Panc1 (cell line): ENCODE results near the gene MTCH1. TPM values are rescaled to one million over a fixed set of nuclear protein-coding genes. Genes with fewer than 3 reads are reported as not detected.

Experiments used
- ATAC-seq: fragments of 200-7000 bp; cut with Tn5 transposase; 2 replicates; pipeline ENCODE4 v1.9.1; 2020; ENCODE audit warnings: mild to moderate bottlenecking, moderate library complexity
- BruUV-seq: library from RNA; stranded (reverse); fragments of 400-500 nt; replicated peaks from 2 replicates; lab custom pipeline; 2021; lab: Mats Ljungman, UMichigan
- CTCF ChIA-PET: fragments of 300-600 bp; sonication (Branson Sonifier 250); formaldehyde crosslinking; loops from one replicate; lab custom pipeline; 2022; ENCODE audit warnings: antibody characterized with exemption; lab: Charles Lee
- POLR2A ChIA-PET: fragments of 300-600 bp; sonication (Branson Sonifier 250); formaldehyde crosslinking; loops from one replicate; lab custom pipeline; 2022; ENCODE audit warnings: antibody characterized with exemption; lab: Charles Lee
- DNase-seq: peaks from one replicate; pipeline ENCODE4 v3.0.0-alpha.2; 2010; ENCODE audit warnings: low read depth, low spot score
- H3K27ac ChIP-seq: 2 replicates; pipeline ENCODE4 v1.5.1; 2011; ENCODE audit warnings: mild to moderate bottlenecking, low read length, inconsistent platforms
- H3K27me3 ChIP-seq: fragments of 200-500 bp; sonication (Bioruptor generic); 2 replicates; pipeline ENCODE4 v1.6.0; 2014; ENCODE audit warnings: low read length, inconsistent platforms; ENCODE audit not compliant: control insufficient read depth, insufficient read depth
- H3K36me3 ChIP-seq: fragments of 200-500 bp; sonication (Bioruptor generic); 2 replicates; pipeline ENCODE4 v1.5.1; 2014; ENCODE audit warnings: inconsistent platforms, mild to moderate bottlenecking, low read length, moderate library complexity; ENCODE audit not compliant: control insufficient read depth, insufficient read depth
- H3K4me1 ChIP-seq: 2 replicates; pipeline ENCODE4 v1.5.1; 2011; ENCODE audit warnings: inconsistent platforms, mild to moderate bottlenecking, low read length, moderate library complexity; ENCODE audit not compliant: control insufficient read depth, insufficient read depth
- H3K4me3 ChIP-seq, 2 experiments: 2 replicates each; pipeline ENCODE4 v1.5.1; 2011 to 2012; ENCODE audit warnings: low read depth in 2 of 2, low read length in 2 of 2, mild to moderate bottlenecking in 2 of 2, inconsistent platforms in 1 of 2, moderate library complexity in 1 of 2
- H3K9me3 ChIP-seq: fragments of 200-500 bp; sonication (Bioruptor generic); 2 replicates; pipeline ENCODE4 v1.5.1; 2014; ENCODE audit warnings: low read depth, mild to moderate bottlenecking, inconsistent platforms, low read length, moderate library complexity; ENCODE audit not compliant: control insufficient read depth, insufficient read depth
- POLR2AphosphoS5 ChIP-seq: IDR thresholded peaks from 2 replicates; pipeline ENCODE4 v1.6.1; 2012; ENCODE audit warnings: mild to moderate bottlenecking, low read depth, low read length, moderate library complexity
- SIN3A ChIP-seq: IDR thresholded peaks from 2 replicates; pipeline ENCODE4 v1.6.1; 2012; ENCODE audit warnings: low read depth, mild to moderate bottlenecking, low read length, moderate library complexity, borderline replicate concordance; ENCODE audit not compliant: insufficient read depth
- TCF7L2 ChIP-seq: IDR thresholded peaks from 2 replicates; pipeline ENCODE4 v1.6.1; 2011; ENCODE audit warnings: mild to moderate bottlenecking, low read depth, low read length, inconsistent platforms
- in situ Hi-C: cut with HindIII; loops from 2 replicates; pipeline ENCODE4 v1.10.0; 2016; ENCODE audit warnings: low sequenced_read_pairs, low pct_unique_long_range_greater_than_20kb
- intact Hi-C: fragments of 100-400 bp; cut with micrococcal nuclease; formaldehyde crosslinking; loops from one replicate; pipeline ENCODE4 v1.10.0; 2022; ENCODE audit not compliant: unreplicated experiment
- total RNA-seq: library from RNA; stranded (reverse); gene quantifications from one replicate; pipeline ENCODE4 v1.2.1, GENCODE V29; 2021; ENCODE audit not compliant: unreplicated experiment
- TF ChIP-seq, protein P1 (sequence below), 2 experiments: IDR thresholded peaks; 2 replicates each; pipeline ENCODE4 v1.6.1; 2011 to 2012; ENCODE audit warnings: low read depth in 2 of 2, control low read depth in 1 of 2, low read length in 1 of 2, mild to moderate bottlenecking in 1 of 2, moderate library complexity in 1 of 2; ENCODE audit not compliant: insufficient read depth in 1 of 2
- TF ChIP-seq, protein P2 (sequence below): fragments of 450-650 bp; IDR thresholded peaks from 2 replicates; pipeline ENCODE4 v1.5.1; 2017; ENCODE audit warnings: mild to moderate bottlenecking

The MTCH1 gene
- total RNA-seq, 1 experiment from 2014 or later, result 223 TPM

DNA sequence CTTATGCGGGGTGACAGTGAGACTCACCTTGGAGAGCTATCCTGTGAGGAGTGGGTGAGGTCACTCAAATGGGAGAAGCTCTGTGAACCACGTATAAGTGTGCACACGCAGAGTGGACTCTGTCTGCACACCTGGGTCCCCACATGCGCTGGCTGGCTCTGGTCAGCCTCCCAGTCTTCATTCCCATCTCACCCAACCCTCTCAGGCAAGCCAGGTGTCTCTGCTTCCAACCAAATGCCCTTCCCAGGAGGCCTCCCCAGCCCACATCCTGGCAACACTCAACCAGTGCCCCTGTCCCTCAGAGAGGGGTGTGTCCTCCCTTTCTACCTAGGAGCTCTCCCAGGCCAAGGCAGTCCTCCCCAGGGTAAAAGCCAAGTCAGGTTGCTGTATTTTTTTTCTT, 39.5 kb downstream of the MTCH1 start:
- ChIA-PET CTCF (no interaction called here), POLR2A (no interaction called here)
- H3K9me3 ChIP-seq, result no peaks in the 10 kb centered on the region
- in situ Hi-C loops, result no loop called here
- no peak overlapping the region for H3K4me3 ChIP-seq
- TF ChIP-seq SIN3A (no peak), TCF7L2 (no peak), POLR2AphosphoS5 (no peak)
- TF ChIP-seq, protein P1, sequence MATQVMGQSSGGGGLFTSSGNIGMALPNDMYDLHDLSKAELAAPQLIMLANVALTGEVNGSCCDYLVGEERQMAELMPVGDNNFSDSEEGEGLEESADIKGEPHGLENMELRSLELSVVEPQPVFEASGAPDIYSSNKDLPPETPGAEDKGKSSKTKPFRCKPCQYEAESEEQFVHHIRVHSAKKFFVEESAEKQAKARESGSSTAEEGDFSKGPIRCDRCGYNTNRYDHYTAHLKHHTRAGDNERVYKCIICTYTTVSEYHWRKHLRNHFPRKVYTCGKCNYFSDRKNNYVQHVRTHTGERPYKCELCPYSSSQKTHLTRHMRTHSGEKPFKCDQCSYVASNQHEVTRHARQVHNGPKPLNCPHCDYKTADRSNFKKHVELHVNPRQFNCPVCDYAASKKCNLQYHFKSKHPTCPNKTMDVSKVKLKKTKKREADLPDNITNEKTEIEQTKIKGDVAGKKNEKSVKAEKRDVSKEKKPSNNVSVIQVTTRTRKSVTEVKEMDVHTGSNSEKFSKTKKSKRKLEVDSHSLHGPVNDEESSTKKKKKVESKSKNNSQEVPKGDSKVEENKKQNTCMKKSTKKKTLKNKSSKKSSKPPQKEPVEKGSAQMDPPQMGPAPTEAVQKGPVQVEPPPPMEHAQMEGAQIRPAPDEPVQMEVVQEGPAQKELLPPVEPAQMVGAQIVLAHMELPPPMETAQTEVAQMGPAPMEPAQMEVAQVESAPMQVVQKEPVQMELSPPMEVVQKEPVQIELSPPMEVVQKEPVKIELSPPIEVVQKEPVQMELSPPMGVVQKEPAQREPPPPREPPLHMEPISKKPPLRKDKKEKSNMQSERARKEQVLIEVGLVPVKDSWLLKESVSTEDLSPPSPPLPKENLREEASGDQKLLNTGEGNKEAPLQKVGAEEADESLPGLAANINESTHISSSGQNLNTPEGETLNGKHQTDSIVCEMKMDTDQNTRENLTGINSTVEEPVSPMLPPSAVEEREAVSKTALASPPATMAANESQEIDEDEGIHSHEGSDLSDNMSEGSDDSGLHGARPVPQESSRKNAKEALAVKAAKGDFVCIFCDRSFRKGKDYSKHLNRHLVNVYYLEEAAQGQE (IDR thresholded peaks at IDR 0.05; ENCODE audit: insufficient read depth in 1 of 2, low read depth in 2 of 2, low read length in 1 of 2), result no peak
- TF ChIP-seq, protein P2, sequence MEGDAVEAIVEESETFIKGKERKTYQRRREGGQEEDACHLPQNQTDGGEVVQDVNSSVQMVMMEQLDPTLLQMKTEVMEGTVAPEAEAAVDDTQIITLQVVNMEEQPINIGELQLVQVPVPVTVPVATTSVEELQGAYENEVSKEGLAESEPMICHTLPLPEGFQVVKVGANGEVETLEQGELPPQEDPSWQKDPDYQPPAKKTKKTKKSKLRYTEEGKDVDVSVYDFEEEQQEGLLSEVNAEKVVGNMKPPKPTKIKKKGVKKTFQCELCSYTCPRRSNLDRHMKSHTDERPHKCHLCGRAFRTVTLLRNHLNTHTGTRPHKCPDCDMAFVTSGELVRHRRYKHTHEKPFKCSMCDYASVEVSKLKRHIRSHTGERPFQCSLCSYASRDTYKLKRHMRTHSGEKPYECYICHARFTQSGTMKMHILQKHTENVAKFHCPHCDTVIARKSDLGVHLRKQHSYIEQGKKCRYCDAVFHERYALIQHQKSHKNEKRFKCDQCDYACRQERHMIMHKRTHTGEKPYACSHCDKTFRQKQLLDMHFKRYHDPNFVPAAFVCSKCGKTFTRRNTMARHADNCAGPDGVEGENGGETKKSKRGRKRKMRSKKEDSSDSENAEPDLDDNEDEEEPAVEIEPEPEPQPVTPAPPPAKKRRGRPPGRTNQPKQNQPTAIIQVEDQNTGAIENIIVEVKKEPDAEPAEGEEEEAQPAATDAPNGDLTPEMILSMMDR, result no peak
- BruUV-seq, result no TSS peak
- intact Hi-C loops, result no loop called here
- H3K36me3 ChIP-seq, result no peaks in the 10 kb centered on the region
- no peaks in the 10 kb centered on the region for H3K27me3 ChIP-seq
- DNase-seq, result no peak
- no peak for ATAC-seq
- peaks cover 5% of the 10 kb centered on the region; the same call in 1 of the 2 replicates for H3K4me1 ChIP-seq
- no peak overlapping the region for H3K27ac ChIP-seq

DNA sequence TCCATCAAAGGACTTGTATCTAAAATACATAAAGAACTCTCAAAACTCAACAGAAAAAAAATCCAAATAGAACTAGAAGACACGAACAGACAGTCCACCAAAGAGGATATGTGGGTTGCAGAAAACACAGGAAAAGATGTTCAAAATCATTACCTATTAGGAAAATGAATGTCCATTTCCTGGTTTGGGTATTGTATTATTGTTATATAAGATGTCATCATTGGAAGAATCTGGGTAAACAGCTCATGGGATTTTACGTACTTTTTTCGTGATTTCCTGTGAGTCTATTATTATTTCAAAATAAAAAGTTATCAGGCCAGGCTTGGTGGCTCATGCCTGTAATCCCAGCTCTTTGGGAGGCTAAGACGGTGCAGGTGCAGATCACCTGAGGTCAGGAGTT, 40.7 kb downstream of the MTCH1 start:
- in situ Hi-C loops, result no loop called here
- no TSS peak for BruUV-seq
- Histone ChIP-seq H3K9me3 (no peaks in the 10 kb centered on the region), H3K4me3 (no peak overlapping the region), H3K36me3 (no peaks in the 10 kb centered on the region), H3K27ac (no peak overlapping the region), H3K27me3 (no peaks in the 10 kb centered on the region), H3K4me1 (peaks cover 5% of the 10 kb centered on the region; the same call in 1 of the 2 replicates)
- ATAC-seq (no peak), DNase-seq (no peak)
- ChIA-PET POLR2A (no interaction called here), CTCF (no interaction called here)
- TF ChIP-seq, protein P2, result no peak
- TF ChIP-seq POLR2AphosphoS5 (no peak), SIN3A (no peak), TCF7L2 (no peak)
- TF ChIP-seq, protein P1 (IDR thresholded peaks at IDR 0.05; ENCODE audit: insufficient read depth in 1 of 2, low read depth in 2 of 2, low read length in 1 of 2), result no peak
- intact Hi-C loops, result no loop called here
